HepG2 (cell line): Measurements from ENCODE around the gene ANO2. TPM values are rescaled to one million over a fixed set of nuclear protein-coding genes. Genes with fewer than 3 reads are reported as not detected.

Experiments
- CBX2 ChIP-seq, 2 experiments: fragments of 200-600 bp in 1 of 2; sonication (generic); formaldehyde crosslinking in 1 of 2; IDR thresholded peaks; 2 replicates each; pipeline versions ENCODE4 v1.7.0 to v1.8.1; 2018 to 2022; ENCODE audit warnings: low read depth in 2 of 2, low read length in 1 of 2, mild to moderate bottlenecking in 1 of 2, missing genetic modification reagents in 1 of 2
- MTA1 ChIP-seq: sonication (generic); formaldehyde crosslinking; IDR thresholded peaks from 2 replicates; pipeline ENCODE4 v1.4.0; 2020; ENCODE audit warnings: missing genetic modification reagents, mild to moderate bottlenecking, borderline replicate concordance
- SMARCE1 ChIP-seq: fragments of 450-650 bp; IDR thresholded peaks from 2 replicates; pipeline ENCODE4 v1.6.1; 2017; ENCODE audit warnings: borderline replicate concordance
- ZMYM4 ChIP-seq: sonication (generic); formaldehyde crosslinking; IDR thresholded peaks from 2 replicates; pipeline ENCODE4 v1.8.1; 2023; ENCODE audit warnings: mild to moderate bottlenecking, missing genetic modification reagents
- ZNF3 ChIP-seq: IDR thresholded peaks from 2 replicates; pipeline ENCODE4 v1.7.0; 2017; ENCODE audit warnings: inconsistent platforms
- ZNF720 ChIP-seq: sonication (generic); formaldehyde crosslinking; IDR thresholded peaks from 2 replicates; pipeline ENCODE4 v1.4.0; 2020; ENCODE audit warnings: missing genetic modification reagents
- ZNF878 ChIP-seq: sonication (generic); formaldehyde crosslinking; IDR thresholded peaks from 2 replicates; pipeline ENCODE4 v1.8.1; 2023; ENCODE audit warnings: mild to moderate bottlenecking, missing genetic modification reagents, moderate library complexity
- ZSCAN20 ChIP-seq: sonication (generic); formaldehyde crosslinking; IDR thresholded peaks from 2 replicates; pipeline ENCODE4 v1.4.0; 2020; ENCODE audit warnings: missing genetic modification reagents, mild to moderate bottlenecking, borderline replicate concordance
- polyA plus RNA-seq, 8 experiments: library from polyadenylated mRNA; depleted of rRNA in 3 of 8; stranded (reverse) in 7 of 8; unstranded in 1 of 8; fragments of >200 nt; fragmentation: Illumina TruSeq in 4 of 8; extraction: Trizol in 4 of 8; gene quantifications; 2 replicates each; pipeline versions ENCODE4 v1.2.1 to v1.2.3, GENCODE V29; 2011 to 2016; ENCODE audit warnings: low read depth in 4 of 8, missing spikeins in 1 of 8, mixed read lengths in 1 of 8; ENCODE audit not compliant: insufficient read depth in 1 of 8
- total RNA-seq, 5 experiments: library from RNA; depleted of rRNA; stranded (reverse); fragments of >200 nt; fragmentation: Illumina TruSeq; extraction: Trizol; gene quantifications; 2 replicates each; pipeline ENCODE4 v1.2.3, GENCODE V29; 2016; ENCODE audit warnings: low read depth in 1 of 5
- TF ChIP-seq, protein P1 (sequence below), 2 experiments: fragments of 450-650 bp in 1 of 2; sonication (generic) in 1 of 2; formaldehyde crosslinking in 1 of 2; IDR thresholded peaks; 2 replicates each; pipeline versions ENCODE4 v1.6.1 to v1.8.0; 2016 to 2022; ENCODE audit warnings: antibody characterized with exemption in 1 of 2, mild to moderate bottlenecking in 1 of 2, missing genetic modification reagents in 1 of 2
- TF ChIP-seq, protein P2 (sequence below): sonication (generic); formaldehyde crosslinking; IDR thresholded peaks from 2 replicates; pipeline ENCODE4 v1.5.1; 2020; ENCODE audit warnings: mild to moderate bottlenecking, missing genetic modification reagents, borderline replicate concordance
- TF ChIP-seq, protein P3 (sequence below): sonication (generic); formaldehyde crosslinking; conservative IDR thresholded peaks from 2 replicates; pipeline ENCODE4 v1.5.0; 2020; ENCODE audit warnings: missing genetic modification reagents

The ANO2 gene
- total and polyA plus RNA-seq, 2 of the 13 experiments (the other 11 are each of a cell fraction or from before 2014, with no cell fraction given), result 0.18 TPM; not detected in 1

DNA sequence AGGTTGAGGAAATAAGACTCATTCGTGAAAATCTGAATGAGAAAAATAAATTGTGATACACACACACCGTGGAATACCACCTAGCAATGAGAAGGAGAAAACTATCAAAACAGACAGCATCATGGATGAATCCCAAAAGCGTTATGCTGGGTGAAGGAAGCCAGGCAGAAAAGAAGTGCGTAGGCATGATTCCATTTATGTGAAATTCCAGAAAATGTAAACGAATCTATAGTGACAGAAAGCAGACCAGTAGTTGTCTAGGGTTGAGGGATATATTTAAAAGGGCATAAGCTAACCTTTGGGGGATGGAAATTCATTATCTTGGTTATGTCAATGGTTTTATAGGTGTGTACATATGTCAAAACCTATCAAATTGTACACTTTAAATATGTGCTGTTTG lies 42.5 kb upstream of the ANO2 start (continued):
- TF ChIP-seq, protein P1, sequence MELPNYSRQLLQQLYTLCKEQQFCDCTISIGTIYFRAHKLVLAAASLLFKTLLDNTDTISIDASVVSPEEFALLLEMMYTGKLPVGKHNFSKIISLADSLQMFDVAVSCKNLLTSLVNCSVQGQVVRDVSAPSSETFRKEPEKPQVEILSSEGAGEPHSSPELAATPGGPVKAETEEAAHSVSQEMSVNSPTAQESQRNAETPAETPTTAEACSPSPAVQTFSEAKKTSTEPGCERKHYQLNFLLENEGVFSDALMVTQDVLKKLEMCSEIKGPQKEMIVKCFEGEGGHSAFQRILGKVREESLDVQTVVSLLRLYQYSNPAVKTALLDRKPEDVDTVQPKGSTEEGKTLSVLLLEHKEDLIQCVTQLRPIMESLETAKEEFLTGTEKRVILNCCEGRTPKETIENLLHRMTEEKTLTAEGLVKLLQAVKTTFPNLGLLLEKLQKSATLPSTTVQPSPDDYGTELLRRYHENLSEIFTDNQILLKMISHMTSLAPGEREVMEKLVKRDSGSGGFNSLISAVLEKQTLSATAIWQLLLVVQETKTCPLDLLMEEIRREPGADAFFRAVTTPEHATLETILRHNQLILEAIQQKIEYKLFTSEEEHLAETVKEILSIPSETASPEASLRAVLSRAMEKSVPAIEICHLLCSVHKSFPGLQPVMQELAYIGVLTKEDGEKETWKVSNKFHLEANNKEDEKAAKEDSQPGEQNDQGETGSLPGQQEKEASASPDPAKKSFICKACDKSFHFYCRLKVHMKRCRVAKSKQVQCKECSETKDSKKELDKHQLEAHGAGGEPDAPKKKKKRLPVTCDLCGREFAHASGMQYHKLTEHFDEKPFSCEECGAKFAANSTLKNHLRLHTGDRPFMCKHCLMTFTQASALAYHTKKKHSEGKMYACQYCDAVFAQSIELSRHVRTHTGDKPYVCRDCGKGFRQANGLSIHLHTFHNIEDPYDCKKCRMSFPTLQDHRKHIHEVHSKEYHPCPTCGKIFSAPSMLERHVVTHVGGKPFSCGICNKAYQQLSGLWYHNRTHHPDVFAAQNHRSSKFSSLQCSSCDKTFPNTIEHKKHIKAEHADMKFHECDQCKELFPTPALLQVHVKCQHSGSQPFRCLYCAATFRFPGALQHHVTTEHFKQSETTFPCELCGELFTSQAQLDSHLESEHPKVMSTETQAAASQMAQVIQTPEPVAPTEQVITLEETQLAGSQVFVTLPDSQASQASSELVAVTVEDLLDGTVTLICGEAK (IDR thresholded peaks at IDR 0.05), result no peak
- TF ChIP-seq, protein P1 (CRISPR knock-in tag; IDR thresholded peaks at IDR 0.05), result no peak
- TF ChIP-seq ZNF878 (CRISPR knock-in tag) (no peak), MTA1 (CRISPR knock-in tag) (no peak), ZNF720 (no peak), ZMYM4 (no peak), ZNF3 (CRISPR knock-in tag) (no peak), SMARCE1 (no peak), CBX2 (IDR thresholded peaks at IDR 0.05; ENCODE audit: low read depth, low read length) (no peak), CBX2 (CRISPR knock-in tag; IDR thresholded peaks at IDR 0.05; ENCODE audit: low read depth) (no peak), ZSCAN20 (CRISPR knock-in tag) (no peak)
- TF ChIP-seq, protein P2, sequence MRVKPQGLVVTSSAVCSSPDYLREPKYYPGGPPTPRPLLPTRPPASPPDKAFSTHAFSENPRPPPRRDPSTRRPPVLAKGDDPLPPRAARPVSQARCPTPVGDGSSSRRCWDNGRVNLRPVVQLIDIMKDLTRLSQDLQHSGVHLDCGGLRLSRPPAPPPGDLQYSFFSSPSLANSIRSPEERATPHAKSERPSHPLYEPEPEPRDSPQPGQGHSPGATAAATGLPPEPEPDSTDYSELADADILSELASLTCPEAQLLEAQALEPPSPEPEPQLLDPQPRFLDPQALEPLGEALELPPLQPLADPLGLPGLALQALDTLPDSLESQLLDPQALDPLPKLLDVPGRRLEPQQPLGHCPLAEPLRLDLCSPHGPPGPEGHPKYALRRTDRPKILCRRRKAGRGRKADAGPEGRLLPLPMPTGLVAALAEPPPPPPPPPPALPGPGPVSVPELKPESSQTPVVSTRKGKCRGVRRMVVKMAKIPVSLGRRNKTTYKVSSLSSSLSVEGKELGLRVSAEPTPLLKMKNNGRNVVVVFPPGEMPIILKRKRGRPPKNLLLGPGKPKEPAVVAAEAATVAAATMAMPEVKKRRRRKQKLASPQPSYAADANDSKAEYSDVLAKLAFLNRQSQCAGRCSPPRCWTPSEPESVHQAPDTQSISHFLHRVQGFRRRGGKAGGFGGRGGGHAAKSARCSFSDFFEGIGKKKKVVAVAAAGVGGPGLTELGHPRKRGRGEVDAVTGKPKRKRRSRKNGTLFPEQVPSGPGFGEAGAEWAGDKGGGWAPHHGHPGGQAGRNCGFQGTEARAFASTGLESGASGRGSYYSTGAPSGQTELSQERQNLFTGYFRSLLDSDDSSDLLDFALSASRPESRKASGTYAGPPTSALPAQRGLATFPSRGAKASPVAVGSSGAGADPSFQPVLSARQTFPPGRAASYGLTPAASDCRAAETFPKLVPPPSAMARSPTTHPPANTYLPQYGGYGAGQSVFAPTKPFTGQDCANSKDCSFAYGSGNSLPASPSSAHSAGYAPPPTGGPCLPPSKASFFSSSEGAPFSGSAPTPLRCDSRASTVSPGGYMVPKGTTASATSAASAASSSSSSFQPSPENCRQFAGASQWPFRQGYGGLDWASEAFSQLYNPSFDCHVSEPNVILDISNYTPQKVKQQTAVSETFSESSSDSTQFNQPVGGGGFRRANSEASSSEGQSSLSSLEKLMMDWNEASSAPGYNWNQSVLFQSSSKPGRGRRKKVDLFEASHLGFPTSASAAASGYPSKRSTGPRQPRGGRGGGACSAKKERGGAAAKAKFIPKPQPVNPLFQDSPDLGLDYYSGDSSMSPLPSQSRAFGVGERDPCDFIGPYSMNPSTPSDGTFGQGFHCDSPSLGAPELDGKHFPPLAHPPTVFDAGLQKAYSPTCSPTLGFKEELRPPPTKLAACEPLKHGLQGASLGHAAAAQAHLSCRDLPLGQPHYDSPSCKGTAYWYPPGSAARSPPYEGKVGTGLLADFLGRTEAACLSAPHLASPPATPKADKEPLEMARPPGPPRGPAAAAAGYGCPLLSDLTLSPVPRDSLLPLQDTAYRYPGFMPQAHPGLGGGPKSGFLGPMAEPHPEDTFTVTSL, result no peak
- TF ChIP-seq, protein P3, sequence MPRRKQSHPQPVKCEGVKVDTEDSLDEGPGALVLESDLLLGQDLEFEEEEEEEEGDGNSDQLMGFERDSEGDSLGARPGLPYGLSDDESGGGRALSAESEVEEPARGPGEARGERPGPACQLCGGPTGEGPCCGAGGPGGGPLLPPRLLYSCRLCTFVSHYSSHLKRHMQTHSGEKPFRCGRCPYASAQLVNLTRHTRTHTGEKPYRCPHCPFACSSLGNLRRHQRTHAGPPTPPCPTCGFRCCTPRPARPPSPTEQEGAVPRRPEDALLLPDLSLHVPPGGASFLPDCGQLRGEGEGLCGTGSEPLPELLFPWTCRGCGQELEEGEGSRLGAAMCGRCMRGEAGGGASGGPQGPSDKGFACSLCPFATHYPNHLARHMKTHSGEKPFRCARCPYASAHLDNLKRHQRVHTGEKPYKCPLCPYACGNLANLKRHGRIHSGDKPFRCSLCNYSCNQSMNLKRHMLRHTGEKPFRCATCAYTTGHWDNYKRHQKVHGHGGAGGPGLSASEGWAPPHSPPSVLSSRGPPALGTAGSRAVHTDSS (CRISPR knock-in tag), result no peak
